Sigmoid colon (tissue), 7 donors: ENCODE results near the gene PTBP2. TPM values are rescaled to one million over a fixed set of nuclear protein-coding genes. Genes with fewer than 3 reads are reported as not detected.

Experiments
- DNase-seq: peaks from one replicate; pipeline ENCODE4 v3.0.0-alpha.2; 2019
- H3K27ac ChIP-seq, 4 donors: fragments of 200-600 bp; sonication (generic); one replicate each; pipeline ENCODE4 v1.5.1; 2016 to 2019; ENCODE audit warnings: mild to moderate bottlenecking in 1 of 4
- H3K27me3 ChIP-seq, 3 donors: fragments of 200-600 bp; sonication (generic); one replicate each; pipeline ENCODE4 v1.5.1; 2019; ENCODE audit warnings: mild to moderate bottlenecking in 1 of 3
- H3K36me3 ChIP-seq, 4 donors: fragments of 200-600 bp; sonication (generic); one replicate each; pipeline ENCODE4 v1.5.1; 2016 to 2019
- H3K4me1 ChIP-seq, 4 donors: fragments of 200-600 bp; sonication (generic); one replicate each; pipeline ENCODE4 v1.5.1; 2017 to 2019
- H3K4me3 ChIP-seq, 4 donors: fragments of 200-600 bp; sonication (generic); one replicate each; pipeline ENCODE4 v1.5.1; 2017 to 2019; ENCODE audit warnings: mild to moderate bottlenecking in 2 of 4, moderate library complexity in 1 of 4
- H3K9me3 ChIP-seq, 4 donors: fragments of 200-600 bp in 3 of 4; sonication (generic) in 3 of 4; one replicate each; pipeline versions ENCODE4 v1.5.1 to v1.6.1; 2013 to 2019
- EP300 ChIP-seq, 4 donors: sonication (generic); formaldehyde crosslinking; IDR thresholded peaks; one replicate each; pipeline ENCODE4 v1.6.1; 2017; ENCODE audit warnings: antibody characterized with exemption in 4 of 4
- POLR2A ChIP-seq, 2 donors: fragments of 450-650 bp; IDR thresholded peaks; one replicate each; pipeline ENCODE4 v1.6.1; 2016; ENCODE audit warnings: antibody characterized with exemption in 2 of 2, mild to moderate bottlenecking in 2 of 2, moderate library complexity in 2 of 2
- POLR2AphosphoS5 ChIP-seq, 4 donors: sonication (generic); formaldehyde crosslinking; IDR thresholded peaks; one replicate each; pipeline ENCODE4 v1.6.1; 2017; ENCODE audit warnings: antibody characterized with exemption in 4 of 4
- WGBS, 2 donors: extraction: QIAGEN DNeasy Blood & Tissue Kit; methylation state at CpG; one replicate each; pipeline ENCODE4 v1.1.7; 2013; 5-methylcytosine and 5-hydroxymethylcytosine counted together
- intact Hi-C: fragments of 100-400 bp; cut with DNase I; formaldehyde crosslinking; loops from one replicate; pipeline ENCODE4 v1.15.1; 2023
- polyA plus RNA-seq, 3 donors: library from polyadenylated mRNA; stranded (reverse); fragments of 200-250 nt; gene quantifications; one replicate each; pipeline ENCODE4 v1.2.3, GENCODE V29; 2013
- total RNA-seq, 4 donors: library from RNA; depleted of rRNA; stranded (reverse); fragments of >200 nt; gene quantifications; one replicate each; pipeline ENCODE4 v1.1.0, GENCODE V29; 2016
- TF ChIP-seq, protein P1 (sequence below), 4 experiments: fragments of 450-650 bp in 3 of 4; fragments of 200-600 bp in 1 of 4; IDR thresholded peaks; one replicate each; pipeline ENCODE4 v1.5.1; 2016 to 2019; ENCODE audit warnings: antibody characterized with exemption in 4 of 4, mild to moderate bottlenecking in 3 of 4, moderate library complexity in 2 of 4
- donor health status: healthy with polysubstance abuse.
- donor health status: Bipolar disorder and iron deficiency.
- donor health status: healthy.

Gene PTBP2
- total and polyA plus RNA-seq, 7 donors, result 3.0 to 201 (median 136) TPM

DNA sequence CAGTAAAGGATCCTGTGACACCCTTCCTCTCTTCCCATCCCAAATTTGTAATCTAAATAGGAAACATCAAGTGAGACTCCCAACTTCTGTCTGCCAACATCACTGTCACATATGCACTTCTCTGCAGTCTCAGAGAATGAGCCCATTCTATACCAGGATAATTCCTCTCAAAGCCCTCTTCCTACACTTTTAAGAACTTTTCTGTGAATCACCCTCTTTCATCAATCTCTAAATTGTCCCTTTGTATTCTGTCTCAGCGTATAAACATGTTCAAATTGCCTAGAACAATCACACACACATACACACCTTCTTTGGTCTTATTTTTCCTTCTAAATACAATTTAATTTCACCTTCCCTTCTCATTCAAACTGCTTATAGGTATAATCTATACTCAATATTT, 111.8 kb downstream of the PTBP2 start:
- WGBS, 2 donors, result 91 to 95% methylated on average over 1 of the region's 1 CpG
- intact Hi-C loops, result no loop called here

DNA sequence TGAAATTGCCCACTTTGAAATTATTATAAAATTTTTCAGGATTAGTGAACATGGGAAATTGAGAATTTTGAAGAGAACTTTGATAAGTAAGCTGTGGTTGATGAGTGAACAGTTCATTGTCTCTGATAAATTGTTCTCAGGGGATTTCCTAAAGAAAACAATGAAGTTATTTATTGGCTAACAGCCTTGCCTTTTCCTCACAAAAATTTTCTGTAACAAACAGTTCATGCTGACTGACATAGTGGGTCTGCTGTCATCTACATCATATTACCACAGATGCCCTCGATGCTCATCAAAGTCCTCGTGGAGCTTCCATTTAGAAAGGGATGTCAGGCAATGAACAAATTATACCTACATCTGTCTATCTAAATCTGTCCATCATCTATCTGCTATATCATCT, 113.4 kb downstream of the PTBP2 start:
- no peak for DNase-seq
- H3K4me1 ChIP-seq, result peaks cover 0 to 18% (median 11%) of the 10 kb centered on the region in 4 donors
- H3K27me3 ChIP-seq, result no peaks in the 10 kb centered on the region
- TF ChIP-seq, protein P1, sequence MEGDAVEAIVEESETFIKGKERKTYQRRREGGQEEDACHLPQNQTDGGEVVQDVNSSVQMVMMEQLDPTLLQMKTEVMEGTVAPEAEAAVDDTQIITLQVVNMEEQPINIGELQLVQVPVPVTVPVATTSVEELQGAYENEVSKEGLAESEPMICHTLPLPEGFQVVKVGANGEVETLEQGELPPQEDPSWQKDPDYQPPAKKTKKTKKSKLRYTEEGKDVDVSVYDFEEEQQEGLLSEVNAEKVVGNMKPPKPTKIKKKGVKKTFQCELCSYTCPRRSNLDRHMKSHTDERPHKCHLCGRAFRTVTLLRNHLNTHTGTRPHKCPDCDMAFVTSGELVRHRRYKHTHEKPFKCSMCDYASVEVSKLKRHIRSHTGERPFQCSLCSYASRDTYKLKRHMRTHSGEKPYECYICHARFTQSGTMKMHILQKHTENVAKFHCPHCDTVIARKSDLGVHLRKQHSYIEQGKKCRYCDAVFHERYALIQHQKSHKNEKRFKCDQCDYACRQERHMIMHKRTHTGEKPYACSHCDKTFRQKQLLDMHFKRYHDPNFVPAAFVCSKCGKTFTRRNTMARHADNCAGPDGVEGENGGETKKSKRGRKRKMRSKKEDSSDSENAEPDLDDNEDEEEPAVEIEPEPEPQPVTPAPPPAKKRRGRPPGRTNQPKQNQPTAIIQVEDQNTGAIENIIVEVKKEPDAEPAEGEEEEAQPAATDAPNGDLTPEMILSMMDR (IDR thresholded peaks at IDR 0.05), result no peak
- TF ChIP-seq POLR2A (IDR thresholded peaks at IDR 0.05), result no peak
- no peak for TF ChIP-seq POLR2AphosphoS5 (IDR thresholded peaks at IDR 0.05)
- TF ChIP-seq EP300 (IDR thresholded peaks at IDR 0.05), result no peak
- intact Hi-C loops, result no loop called here
- H3K4me3 ChIP-seq, result no peak overlapping the region
- H3K36me3 ChIP-seq, result no peaks in the 10 kb centered on the region
- 88 to 92% methylated on average over 2 of the region's 2 CpGs for WGBS, 2 donors
- no peak overlapping the region for H3K27ac ChIP-seq
- no peaks in the 10 kb centered on the region for H3K9me3 ChIP-seq

More for the DNA sequence above, 111.8 kb downstream of the PTBP2 start:
- no peak for TF ChIP-seq POLR2AphosphoS5 (IDR thresholded peaks at IDR 0.05)
- no peak for TF ChIP-seq EP300 (IDR thresholded peaks at IDR 0.05)
- TF ChIP-seq, protein P1 (IDR thresholded peaks at IDR 0.05), result no peak
- no peak for TF ChIP-seq POLR2A (IDR thresholded peaks at IDR 0.05)
- no peaks in the 10 kb centered on the region for H3K36me3 ChIP-seq
- no peak overlapping the region for H3K4me3 ChIP-seq
- H3K4me1 ChIP-seq, result peaks cover 0 to 18% (median 11%) of the 10 kb centered on the region in 4 donors
- DNase-seq, result no peak
- no peak overlapping the region for H3K27ac ChIP-seq
- no peaks in the 10 kb centered on the region for H3K9me3 ChIP-seq
- H3K27me3 ChIP-seq, result no peaks in the 10 kb centered on the region

GRCh38 chr1:96837057-96837780, 115.6 kb downstream of the PTBP2 start:
- Histone ChIP-seq H3K36me3 (no peaks in the 10 kb centered on the region), H3K27me3 (no peaks in the 10 kb centered on the region), H3K4me1 (peaks cover 0 to 18% (median 11%) of the 10 kb centered on the region in 4 donors), H3K27ac (no peak overlapping the region), H3K4me3 (no peak overlapping the region), H3K9me3 (no peaks in the 10 kb centered on the region)
- intact Hi-C loops, result no loop called here
- TF ChIP-seq POLR2AphosphoS5 (IDR thresholded peaks at IDR 0.05), result no peak
- TF ChIP-seq, protein P1 (IDR thresholded peaks at IDR 0.05), result no peak
- TF ChIP-seq EP300 (IDR thresholded peaks at IDR 0.05), result no peak
- no peak for TF ChIP-seq POLR2A (IDR thresholded peaks at IDR 0.05)
- DNase-seq, result no peak
- WGBS, 2 donors, result 49 to 68% methylated on average over 7 of the region's 7 CpGs

DNA sequence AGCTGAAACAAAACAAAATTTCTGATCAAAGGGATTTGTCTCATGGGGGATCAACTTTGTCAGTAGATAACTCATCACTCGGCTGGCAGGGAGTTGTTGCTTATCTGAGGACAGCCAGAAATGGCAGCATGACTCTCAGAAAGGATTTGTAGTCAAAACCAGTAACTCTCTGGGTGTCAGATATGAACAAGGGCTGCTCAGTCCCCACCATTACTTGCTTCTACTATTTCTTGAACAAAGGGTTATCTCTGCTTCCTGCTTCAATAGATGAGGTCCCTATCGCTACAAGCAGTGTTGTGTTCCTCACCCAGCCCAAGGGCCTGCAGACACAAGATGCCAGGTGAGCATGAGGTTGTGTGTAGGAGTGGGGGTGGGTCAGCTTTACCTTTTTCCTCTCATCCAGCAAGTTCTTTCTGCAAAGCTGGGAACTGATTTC, 116.2 kb downstream of the PTBP2 start:
- no peak for DNase-seq
- H3K27me3 ChIP-seq, result no peaks in the 10 kb centered on the region
- TF ChIP-seq, protein P1 (IDR thresholded peaks at IDR 0.05), result no peak
- no peak for TF ChIP-seq POLR2AphosphoS5 (IDR thresholded peaks at IDR 0.05)
- no peak for TF ChIP-seq EP300 (IDR thresholded peaks at IDR 0.05)
- no peak for TF ChIP-seq POLR2A (IDR thresholded peaks at IDR 0.05)
- intact Hi-C loops, result no loop called here
- 80 to 85% methylated on average over 2 of the region's 2 CpGs for WGBS, 2 donors
- H3K4me3 ChIP-seq, result no peak overlapping the region
- H3K9me3 ChIP-seq, result no peaks in the 10 kb centered on the region
- no peak overlapping the region for H3K27ac ChIP-seq
- peaks cover 0 to 18% (median 11%) of the 10 kb centered on the region in 4 donors for H3K4me1 ChIP-seq
- no peaks in the 10 kb centered on the region for H3K36me3 ChIP-seq
